Measurements from ENCODE around the gene USP25.
"Not testable (repeated sequence)": the region's sequence is repeated elsewhere in the genome, so short reads cannot be mapped to it uniquely, and the experiment has no call there.

The USP25 gene

GRCh38 chr21:15731243-15731613 is 1.4 kb downstream of the USP25 start:
- no peak for DNase-seq (ENCODE audit: low spot score)

DNA sequence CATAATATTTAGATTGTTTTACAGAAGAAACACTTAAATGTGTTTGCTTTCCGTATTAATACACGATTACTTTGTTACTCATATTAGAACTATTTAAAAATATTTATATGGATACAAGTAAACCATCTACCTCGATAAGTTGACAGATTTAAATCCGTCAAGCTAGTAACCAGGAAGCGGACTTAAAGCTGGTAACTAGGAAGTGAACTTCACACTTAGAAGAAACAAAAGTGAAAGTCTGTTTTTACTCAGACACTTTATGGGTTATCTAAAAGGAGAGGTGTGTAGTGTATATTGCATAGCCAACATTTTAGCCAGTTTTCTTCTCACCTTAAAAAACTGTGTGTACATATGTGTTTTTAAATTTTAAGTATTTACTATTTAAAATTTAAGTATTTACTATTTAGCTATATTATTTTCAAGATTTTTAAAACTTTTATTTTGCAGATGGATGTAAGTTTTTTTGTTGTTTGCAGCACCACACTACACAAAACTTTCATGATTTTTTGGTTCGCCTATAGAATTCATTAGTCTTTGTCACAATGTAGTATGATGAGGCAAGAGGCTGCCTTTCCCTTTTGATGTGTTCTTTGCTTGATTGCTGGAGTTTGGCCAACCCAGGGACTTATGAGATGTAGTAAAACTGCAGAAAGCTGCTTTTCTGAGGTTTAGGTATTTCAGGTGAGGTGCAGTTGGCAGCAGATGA is 2.7 kb downstream of the USP25 start:
- no peak for DNase-seq (ENCODE audit: low spot score)

- DNase-seq (ENCODE audit: low spot score) = no peak
These were observed 3.2 kb downstream of the USP25 start for GRCh38 chr21:15732996-15733329.

DNA sequence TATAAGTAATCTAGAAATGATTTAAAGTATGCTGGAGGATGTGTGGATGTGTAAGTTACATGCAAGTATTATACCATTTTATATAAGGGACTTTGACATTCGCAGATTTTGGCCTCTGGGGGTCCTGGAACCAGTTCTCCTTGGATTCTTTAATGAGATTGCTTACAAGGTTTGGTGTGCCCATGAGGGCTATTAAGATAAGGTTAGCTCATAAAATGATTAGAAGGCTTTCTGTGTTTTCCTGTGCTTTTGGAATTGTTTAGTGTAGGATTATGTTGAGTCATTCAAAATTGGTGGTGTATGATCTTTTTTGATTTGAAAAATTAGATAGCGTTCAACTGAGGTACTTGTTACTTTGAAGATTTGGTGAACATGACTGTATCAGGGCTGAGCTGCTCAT is 5.6 kb downstream of the USP25 start:
- no peak for DNase-seq (ENCODE audit: low spot score)

DNA sequence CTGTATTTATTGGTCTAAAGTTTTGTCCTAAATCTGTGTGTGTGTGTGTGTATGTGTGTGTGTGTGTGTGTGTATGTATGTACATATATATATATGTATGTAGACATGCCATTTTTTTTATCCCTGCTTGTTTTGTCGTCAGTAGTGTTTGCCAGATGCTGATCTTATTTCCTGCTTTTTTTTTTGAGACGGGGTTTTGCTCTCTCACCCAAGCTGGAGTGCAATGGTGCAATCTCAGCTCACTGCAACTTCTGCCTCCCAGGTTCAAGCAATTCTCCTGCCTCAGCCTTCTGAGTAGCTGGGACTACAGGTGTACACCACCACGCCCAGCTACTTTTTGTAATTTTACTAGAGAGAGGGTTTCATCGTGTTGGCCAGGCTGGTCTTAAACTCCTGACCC is 6.1 kb downstream of the USP25 start:
- not testable (repeated sequence) for DNase-seq (ENCODE audit: low spot score)

DNA sequence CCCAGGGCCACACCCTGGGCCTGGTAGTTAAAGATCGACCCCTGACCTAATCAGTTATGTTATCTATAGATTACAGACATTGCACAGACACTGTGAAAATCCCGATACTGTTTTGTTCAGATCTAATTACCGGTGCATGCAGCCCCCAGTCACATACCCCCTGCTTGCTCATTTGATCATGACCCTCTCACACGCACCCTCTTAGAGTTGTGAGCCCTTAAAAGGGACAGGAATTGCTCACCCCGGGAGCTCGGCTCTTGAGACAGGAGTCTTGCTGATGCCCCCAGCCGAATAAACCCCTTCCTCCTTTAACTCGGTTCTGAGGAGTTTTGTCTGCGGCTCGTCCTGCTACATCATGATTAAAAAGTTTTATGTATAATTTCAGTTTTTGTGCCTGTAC is 9.0 kb downstream of the USP25 start:
- not testable (repeated sequence) for DNase-seq (ENCODE audit: low spot score)

GRCh38 chr21:15740383-15740782 is 10.6 kb downstream of the USP25 start:
- DNase-seq (ENCODE audit: low spot score) = no peak

DNA sequence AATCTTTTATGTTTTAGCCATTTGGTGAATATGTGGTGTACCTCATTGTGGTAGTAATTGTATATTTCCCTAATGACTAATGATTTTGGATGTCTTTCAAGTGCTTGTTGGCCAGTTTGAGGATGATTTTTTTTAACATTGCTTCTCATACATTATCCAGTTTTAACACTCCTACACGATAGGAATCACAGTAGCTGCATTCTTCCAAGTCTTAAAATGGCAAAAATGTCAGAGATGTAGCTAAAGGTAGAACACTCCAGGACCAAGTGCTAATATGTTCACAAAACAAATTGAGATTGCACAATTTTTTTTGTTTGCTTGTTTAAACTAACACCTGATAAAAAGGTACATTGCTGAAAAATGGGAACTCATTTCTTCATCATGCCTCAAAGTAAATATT is 11.7 kb downstream of the USP25 start:
- DNase-seq (ENCODE audit: low spot score) = peak; percentile 20

- no peak for DNase-seq (ENCODE audit: low spot score)
These were observed 12.4 kb downstream of the USP25 start for GRCh38 chr21:15742052-15742670.

- DNase-seq (ENCODE audit: low spot score) = no peak
These were observed 12.9 kb downstream of the USP25 start for GRCh38 chr21:15742694-15743093.

DNA sequence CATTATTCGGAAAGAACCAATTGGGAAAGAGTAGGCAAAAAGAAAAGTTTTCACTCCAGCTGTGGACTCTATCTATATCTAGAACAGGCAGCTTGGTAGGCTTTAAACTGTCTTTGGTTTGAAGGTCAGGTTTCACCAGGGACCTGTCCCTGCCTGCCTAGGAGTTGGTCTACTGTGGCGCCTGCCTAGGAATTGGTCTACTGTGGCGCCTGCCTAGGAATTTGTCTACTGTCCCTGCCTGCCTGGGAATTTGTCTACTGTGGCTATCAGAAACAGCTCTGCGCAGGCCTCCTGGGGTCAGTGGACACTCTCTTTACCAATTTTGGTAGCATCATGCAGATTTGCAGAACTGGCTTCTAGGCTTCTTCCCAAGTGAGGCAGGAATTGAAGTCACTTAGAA is 13.8 kb downstream of the USP25 start:
- no peak for DNase-seq (ENCODE audit: low spot score)

- DNase-seq (ENCODE audit: low spot score) = no peak
These were observed 15.1 kb downstream of the USP25 start for GRCh38 chr21:15744926-15745325.

GRCh38 chr21:15748586-15748985 is 18.8 kb downstream of the USP25 start:
- no peak for DNase-seq (ENCODE audit: low spot score)

DNA sequence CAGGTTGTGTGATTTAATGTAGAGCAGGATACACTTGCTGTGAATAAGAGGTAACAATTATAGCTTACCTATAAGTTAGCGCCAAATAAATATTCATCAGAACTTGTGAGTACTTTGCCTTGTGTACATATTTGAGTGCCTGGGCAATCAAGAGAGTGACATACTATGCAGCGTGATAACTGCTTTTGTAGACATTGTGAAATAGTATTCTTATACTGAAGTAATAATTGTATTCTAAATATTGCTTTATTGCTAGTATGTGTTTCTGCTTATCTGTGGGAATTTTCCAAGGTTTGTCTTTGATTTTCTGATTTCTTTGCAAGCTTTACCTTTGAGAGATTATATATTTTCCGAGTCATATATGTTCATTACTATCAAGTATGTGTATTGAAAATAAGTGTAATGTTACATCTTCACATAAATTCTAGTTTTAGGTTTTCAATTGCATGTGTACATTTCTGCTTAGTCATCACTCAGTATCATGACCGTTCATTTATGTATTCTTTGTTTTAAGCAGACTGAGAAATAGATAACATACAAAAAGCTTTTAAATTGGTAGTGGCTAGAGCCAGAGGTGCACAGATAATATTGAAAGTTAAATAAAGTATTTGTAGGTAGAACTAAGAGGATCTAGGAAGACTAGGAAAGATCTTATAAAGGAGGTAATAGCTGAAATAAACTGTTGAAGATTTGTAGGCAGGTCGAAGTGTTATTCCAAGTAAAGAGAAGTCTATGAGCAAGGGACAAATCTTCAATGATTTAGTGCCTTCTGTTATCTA is 19.5 kb downstream of the USP25 start:
- DNase-seq (ENCODE audit: low spot score) = no peak

GRCh38 chr21:15749861-15750159 is 20.0 kb downstream of the USP25 start:
- DNase-seq (ENCODE audit: low spot score) = no peak

- DNase-seq (ENCODE audit: low spot score) = no peak
These were observed 21.3 kb downstream of the USP25 start for GRCh38 chr21:15751037-15751436.

- no peak for DNase-seq (ENCODE audit: low spot score)
These were observed 21.8 kb downstream of the USP25 start for GRCh38 chr21:15751546-15751945.

DNA sequence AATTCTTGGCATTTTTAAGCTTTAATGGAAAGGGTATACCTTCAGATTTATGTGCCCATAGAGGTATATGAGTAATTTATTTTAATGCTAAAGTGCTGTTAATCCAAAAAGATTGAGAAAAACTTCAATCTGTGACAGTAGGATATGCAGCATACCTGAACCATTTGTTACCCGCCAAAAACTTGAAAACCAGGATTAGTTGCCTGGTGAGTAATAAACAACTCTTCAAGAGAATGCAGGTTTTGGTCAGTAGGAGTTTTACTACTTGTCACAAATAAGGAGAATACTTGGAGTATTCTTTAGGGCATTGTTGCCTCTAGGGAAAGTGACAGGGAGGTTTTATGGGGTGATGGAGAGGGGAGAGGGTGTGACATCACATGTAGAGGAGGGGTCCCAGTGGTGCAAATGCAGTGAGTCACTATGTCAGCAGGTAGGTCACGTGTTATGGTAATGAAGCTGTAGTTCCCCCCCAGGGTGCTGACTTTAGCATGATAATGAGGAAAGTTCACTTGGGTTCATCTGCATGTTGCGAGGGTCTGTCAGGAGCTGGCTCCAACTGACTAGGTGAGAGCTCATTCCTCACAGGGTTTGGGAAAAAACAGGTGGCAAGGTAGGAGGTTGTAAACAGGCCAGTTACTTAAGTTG is 23.1 kb downstream of the USP25 start:
- no peak for DNase-seq (ENCODE audit: low spot score)

DNA sequence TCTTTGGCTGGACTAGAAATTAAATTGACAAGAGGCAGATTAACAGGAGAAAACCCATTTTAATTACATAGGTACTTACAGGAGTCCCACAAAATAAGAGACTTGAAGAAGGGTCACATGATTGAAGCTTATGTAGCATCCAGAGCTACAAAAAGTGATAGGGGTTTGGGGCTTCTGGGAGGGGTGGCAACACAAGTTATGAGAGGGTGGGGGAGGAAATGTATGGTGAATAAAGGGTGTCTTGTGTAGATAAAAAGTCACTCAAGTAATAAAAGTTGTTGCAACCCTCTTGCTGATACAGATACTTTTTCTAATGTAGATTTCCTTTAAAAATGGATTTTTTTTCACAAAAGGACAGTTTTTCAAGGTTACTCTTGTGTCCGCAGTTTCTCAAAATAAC is 24.0 kb downstream of the USP25 start:
- DNase-seq (ENCODE audit: low spot score) = no peak

GRCh38 chr21:15754640-15755039 is 24.9 kb downstream of the USP25 start:
- no peak for DNase-seq (ENCODE audit: low spot score)

DNA sequence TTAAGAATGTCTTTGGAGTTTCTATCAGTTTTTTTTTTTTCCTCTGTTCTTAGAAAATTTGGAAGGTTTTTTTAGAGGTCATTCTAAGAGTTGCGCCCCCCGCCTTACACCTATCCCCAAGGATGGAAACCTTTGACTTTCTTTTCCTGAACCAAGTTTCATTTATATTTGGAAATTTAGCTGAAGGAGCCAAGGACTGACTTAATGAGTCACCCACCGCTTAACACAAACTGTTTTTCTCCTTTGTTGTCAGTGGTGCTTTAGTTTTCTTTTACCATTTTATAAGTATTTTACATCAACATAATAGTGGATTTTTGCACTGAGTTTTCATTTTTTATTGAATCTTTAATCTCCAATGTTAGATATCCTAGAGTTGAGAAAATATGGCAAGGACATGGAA is 25.3 kb downstream of the USP25 start:
- no peak for DNase-seq (ENCODE audit: low spot score)

DNA sequence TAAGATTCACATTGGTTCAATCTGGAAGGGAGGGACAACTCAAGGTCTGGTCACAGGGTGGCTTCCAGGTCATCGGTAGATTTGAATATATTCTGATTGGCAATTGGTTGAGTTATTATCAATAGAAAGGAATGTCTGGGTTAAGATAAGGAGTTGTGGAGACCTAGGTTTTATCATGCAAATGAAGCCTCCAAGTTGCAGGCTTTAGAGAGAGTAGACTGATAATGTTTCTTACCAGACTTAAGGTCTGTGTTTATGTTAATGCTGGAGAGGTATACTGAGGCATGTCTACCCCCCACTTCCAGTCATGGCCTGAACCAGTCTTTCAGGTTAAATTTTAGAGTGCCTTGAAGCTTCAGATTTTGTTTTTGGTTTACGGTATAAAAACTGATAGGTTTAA is 29.7 kb downstream of the USP25 start:
- DNase-seq (ENCODE audit: low spot score) = no peak

DNA sequence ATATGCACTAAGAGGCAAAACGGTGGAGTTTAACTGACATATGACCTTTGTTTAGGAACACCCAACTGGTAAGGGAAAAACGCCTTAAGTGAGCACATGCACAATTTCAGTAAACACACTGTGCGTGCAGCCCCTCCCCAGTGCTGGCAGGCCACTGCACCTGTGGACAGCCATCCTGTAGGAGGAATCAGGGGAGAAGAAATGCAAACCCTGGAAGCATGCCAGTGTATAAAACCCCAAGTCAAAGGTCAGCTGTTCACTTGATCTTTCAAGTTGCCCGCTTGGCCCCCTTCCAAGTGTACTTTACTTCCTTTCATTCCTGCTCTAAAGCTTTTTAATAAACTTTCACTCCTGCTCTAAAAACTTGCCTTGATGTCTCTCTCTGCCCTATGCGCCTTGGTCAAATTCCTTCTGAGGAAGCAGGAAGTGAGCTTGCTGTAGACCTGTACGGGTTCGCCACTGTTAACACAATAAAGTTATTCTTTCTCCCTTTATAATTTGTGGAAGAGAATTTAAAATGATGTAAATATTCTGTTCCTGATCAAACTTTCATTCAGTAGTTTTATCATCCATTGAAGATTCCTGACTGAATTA is 31.8 kb downstream of the USP25 start:
- DNase-seq (ENCODE audit: low spot score) = no peak
